HG03575 (cell line): Measurements from ENCODE around the gene EMCN.
"Not testable (repeated sequence)": the region's sequence is repeated elsewhere in the genome, so short reads cannot be mapped to it uniquely, and the experiment has no call there.

Source experiments
- ATAC-seq: cut with Tn5 transposase; IDR thresholded peaks from one replicate; pipeline ENCODE4 v1.9.1; 2021; ENCODE audit not compliant: unreplicated experiment, insufficient number of reproducible peaks, low FRiP score; ENCODE audit errors: extremely low read depth

Gene EMCN

GRCh38 chr4:100414016-100414790 lies 103.6 kb downstream of the EMCN start:
- ATAC-seq, result no peak

GRCh38 chr4:100391863-100392262 lies 126.0 kb downstream of the EMCN start:
- ATAC-seq, result no peak

GRCh38 chr4:100391086-100391485 lies 126.7 kb downstream of the EMCN start:
- no peak for ATAC-seq

GRCh38 chr4:100386270-100386669 lies 131.6 kb downstream of the EMCN start:
- no peak for ATAC-seq

- not testable (repeated sequence) for ATAC-seq
These were observed 137.4 kb downstream of the EMCN start for GRCh38 chr4:100380401-100380800.

- no peak for ATAC-seq
These were observed 138.2 kb downstream of the EMCN start for GRCh38 chr4:100379583-100380105.

- ATAC-seq, result no peak
These were observed 145.4 kb downstream of the EMCN start for GRCh38 chr4:100372432-100372831.

- no peak for ATAC-seq
These were observed 148.0 kb downstream of the EMCN start for GRCh38 chr4:100369871-100370270.

GRCh38 chr4:100367451-100367850 lies 150.4 kb downstream of the EMCN start:
- no peak for ATAC-seq

- ATAC-seq, result no peak
These were observed 151.6 kb downstream of the EMCN start for GRCh38 chr4:100366213-100366612.

GRCh38 chr4:100362366-100362765 lies 155.5 kb downstream of the EMCN start:
- no peak for ATAC-seq

- ATAC-seq, result no peak
These were observed 156.5 kb downstream of the EMCN start for GRCh38 chr4:100361336-100361735.

GRCh38 chr4:100360211-100360610 lies 157.6 kb downstream of the EMCN start:
- no peak for ATAC-seq

GRCh38 chr4:100359441-100359840 lies 158.4 kb downstream of the EMCN start:
- ATAC-seq, result no peak

GRCh38 chr4:100357542-100357941 lies 160.3 kb downstream of the EMCN start:
- no peak for ATAC-seq

GRCh38 chr4:100356172-100356571 lies 161.7 kb downstream of the EMCN start:
- no peak for ATAC-seq

GRCh38 chr4:100352352-100352751 lies 165.5 kb downstream of the EMCN start:
- ATAC-seq, result not testable (repeated sequence)

- no peak for ATAC-seq
These were observed 169.3 kb downstream of the EMCN start for GRCh38 chr4:100348473-100348872.

- no peak for ATAC-seq
These were observed 170.6 kb downstream of the EMCN start for GRCh38 chr4:100347241-100347640.

GRCh38 chr4:100345585-100345984 lies 172.2 kb downstream of the EMCN start:
- ATAC-seq, result no peak
